ENCODE results near the gene SERINC5.
"Not testable (repeated sequence)": the region's sequence is repeated elsewhere in the genome, so short reads cannot be mapped to it uniquely, and the experiment has no call there.

SERINC5 gene

GRCh38 chr5:80125962-80126480 lies 129.8 kb downstream of the SERINC5 start:
- DNase-seq: no peak

DNA sequence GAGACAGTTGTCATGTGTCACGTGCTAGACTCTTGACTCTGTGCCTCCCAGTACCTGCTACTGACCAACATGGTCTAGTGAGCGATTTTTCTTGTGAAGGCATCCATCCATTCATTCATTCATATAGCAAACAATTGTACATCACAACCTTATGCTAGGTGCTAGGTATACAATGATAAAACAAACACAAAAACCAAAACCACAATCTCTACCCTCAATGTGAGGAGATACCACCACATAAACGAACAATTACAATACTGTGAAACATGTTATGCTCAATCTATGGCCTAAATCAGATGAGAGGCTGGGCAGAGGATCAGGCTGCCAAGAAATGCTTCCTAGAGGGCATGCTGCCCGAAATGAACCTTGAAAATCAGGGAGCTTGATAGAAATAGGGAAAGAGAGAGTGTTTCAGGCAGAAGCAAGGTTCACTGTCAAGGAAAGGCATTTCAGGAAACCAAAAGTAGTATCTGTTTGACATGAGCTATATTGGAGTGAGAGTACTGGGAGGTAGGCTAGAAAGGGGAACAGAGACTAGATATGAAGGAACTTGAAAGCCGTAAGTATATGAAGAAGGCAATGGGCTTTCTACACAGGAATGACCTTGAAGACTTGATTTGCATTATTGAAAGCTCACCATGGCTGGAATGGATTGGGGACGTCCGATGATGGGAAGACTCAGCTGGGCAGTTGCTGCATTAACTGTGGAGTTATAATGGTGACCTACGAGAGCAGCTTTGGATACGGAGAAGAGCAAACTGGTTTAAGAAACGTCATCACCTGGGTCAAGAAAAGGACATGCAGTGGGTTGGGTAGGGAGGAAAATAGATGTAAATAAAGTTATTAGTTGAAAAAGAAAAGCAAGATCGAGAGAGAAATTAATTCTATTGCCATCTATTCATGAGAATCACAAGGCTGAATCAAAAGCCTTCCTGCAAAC lies 130.6 kb downstream of the SERINC5 start:
- DNase-seq: no peak

DNA sequence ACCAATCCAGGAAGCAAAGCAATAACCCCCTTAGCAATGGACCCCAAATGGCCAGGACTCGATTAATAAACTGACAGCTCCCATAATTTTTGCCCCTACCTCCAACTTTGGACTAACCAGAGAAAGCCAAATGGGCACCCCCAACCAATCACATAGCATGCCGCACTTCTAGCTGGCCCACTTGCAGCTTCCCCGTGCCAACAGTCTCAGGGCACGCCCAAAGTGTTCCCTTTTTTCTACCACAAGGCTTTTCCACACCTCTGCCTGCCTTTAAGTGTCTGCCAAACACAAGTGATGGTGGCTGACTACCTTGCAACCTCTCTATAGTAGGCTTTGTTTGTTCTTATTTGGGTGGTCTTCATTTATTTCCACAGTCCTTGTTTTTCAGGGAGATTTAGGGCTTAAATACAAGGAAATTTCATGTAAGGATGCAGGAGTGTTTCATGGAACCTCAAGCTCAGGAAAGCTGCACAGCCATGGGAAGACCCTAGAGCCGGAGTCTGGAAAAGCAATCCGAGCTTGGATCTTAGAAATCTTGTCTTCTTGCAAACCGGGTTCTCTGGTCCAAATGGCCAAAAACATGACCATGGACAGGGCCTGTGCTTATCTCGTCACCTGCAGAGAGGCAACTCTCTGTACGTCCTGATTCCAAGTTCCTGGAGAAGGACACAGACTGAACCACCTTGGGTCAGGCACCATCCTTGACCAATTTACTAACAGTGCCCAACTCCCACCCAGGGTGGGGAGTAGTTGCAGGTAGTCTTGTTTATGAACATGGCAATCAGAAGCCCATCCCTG lies 131.5 kb downstream of the SERINC5 start:
- DNase-seq: no peak

- no peak for DNase-seq
Observed at GRCh38 chr5:80122579-80122978, 133.3 kb downstream of the SERINC5 start.

DNA sequence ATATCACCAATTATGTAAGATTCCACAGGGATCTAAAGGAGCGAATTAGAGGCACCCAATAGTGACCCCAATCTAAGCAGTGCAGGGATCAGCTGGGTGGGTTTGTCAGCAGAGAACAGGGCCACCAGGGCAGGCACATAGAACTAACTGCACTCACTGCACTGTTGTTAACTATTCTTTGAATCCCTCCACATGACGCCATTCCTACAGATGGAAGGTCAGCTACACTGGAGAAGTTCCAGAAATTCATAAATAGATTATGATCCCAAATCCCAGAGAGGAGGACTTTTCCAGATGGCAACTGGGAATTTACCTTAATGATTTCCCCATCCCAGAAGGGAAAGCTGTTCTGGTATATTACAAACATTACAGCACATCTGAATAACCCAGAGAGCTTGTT lies 136.5 kb downstream of the SERINC5 start:
- no peak for DNase-seq

- DNase-seq: no peak
Observed at GRCh38 chr5:80117446-80117845, 138.4 kb downstream of the SERINC5 start.

GRCh38 chr5:80116465-80116864 lies 139.4 kb downstream of the SERINC5 start:
- DNase-seq: no peak

GRCh38 chr5:80116000-80116399 lies 139.8 kb downstream of the SERINC5 start:
- no peak for DNase-seq

DNA sequence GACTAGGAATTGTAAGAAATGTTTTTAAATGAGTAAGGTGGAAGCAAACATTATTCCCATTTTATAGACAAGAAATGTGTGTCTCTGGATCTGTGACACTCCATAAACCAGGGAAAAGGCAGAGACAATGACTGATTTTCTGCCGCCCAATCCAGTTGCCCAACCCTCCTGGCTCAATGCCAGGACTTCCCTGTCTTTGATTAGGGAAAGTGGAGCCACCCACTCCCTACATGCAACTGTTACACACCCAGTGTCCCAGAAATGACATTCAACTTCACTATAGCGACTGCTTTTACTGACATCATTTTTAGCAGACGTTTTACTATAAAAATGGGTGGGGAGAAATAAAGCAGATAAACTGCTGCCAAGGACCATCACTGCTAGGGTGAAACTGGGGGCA lies 141.0 kb downstream of the SERINC5 start:
- no peak for DNase-seq

DNA sequence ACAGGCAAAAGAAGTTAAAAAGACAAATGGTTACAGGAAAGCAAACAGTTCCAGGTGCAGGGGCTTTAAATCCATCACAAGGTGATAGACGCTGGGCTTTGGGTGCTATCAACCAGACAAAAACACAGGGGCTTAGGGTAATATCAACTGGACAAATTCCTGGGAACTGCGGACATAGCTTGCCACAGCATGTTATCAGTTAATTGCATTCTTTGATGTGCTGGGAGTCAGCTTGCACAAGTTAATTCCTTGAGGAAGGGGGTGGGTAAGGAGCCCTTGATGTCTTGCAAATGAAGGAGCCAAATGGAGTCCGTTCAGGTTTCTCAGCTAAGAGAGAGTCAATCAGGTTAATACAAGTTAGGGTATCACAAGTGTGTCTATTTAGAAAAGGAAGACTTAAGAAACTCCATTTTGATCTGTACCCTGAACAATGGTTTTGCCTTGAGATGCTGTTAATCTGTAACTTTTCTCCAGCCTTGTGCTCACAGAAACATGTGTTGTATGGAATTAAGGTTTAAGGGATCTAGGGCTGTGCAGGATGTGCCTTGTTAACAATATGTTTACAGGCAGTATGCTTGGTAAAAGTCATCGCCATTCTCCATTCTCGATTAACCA lies 144.4 kb downstream of the SERINC5 start:
- DNase-seq: not testable (repeated sequence)

- DNase-seq: no peak
Observed at GRCh38 chr5:80109646-80110478, 146.0 kb downstream of the SERINC5 start.

DNA sequence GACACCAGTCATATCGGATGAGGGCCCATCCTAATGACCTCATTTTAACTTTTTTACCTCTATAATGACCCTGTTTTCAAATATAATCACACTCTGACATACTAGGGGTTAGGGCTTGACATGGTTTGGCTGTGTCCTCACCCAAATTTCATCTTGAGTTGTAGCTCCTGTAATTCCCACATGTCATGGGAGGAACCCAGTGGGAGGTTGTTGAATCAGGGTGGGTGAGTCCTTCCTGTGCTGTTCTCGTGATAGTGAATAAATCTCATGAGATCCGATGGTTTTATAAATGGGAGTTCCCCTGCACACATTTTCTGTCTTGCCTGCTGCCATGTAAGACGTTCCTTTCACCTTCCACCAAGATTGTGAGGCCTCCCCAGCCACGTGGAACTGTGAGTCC lies 148.9 kb downstream of the SERINC5 start:
- DNase-seq: no peak

DNA sequence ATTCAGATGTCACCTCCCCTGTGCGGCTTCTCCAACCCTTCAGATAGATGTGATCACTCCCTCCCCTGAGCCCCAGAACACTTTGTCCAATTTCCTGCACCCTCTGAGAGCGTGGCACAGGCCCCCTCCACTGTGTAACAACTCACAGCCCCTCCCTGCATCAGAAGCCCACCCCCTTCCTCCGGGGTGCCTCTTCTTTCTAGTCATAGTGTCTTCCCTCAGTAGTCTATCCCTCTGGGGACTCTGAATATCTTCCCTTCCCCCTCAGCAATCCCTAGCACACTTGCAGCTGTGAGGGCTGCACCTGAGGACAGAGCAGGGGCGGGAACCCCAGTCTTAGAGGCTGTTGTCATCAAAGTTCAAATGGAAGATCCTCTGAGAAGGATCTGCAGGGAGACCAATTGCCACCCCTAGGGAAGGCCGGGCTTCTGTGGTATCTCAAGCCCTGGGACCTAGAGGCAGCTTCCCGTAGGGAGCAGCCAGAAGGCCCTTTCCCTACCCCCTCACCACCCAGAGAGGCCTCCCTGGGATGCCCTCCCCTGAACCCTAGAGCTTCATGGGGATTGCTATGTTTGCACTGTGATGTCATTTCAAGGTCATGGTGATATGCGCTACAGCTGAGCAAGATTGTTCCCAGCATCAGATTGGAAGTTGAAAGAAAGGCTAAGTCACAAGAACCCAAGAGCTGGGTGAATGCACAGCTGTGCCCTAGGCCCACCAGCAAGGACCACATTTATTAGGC lies 150.0 kb downstream of the SERINC5 start:
- DNase-seq: no peak

DNA sequence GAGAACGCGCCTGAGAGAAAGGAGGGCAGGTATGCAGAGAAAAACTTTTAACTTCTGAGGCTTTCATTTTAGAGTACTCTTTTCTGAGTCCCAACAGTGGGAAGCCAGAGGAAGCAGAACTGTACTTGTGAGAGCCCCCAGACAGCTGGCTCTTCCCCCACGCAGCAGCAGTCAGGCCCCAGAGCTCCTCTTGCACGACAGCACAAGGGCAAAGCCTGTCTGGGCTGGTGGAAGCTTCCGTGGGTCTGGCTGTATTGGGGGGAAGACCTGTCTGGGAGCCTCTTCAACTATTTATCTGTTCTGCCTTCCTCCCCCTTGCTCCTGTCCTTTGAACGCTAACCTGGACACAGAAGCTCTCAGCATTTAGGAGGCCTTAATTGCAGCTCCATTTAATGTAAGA lies 152.5 kb downstream of the SERINC5 start:
- DNase-seq: no peak

DNA sequence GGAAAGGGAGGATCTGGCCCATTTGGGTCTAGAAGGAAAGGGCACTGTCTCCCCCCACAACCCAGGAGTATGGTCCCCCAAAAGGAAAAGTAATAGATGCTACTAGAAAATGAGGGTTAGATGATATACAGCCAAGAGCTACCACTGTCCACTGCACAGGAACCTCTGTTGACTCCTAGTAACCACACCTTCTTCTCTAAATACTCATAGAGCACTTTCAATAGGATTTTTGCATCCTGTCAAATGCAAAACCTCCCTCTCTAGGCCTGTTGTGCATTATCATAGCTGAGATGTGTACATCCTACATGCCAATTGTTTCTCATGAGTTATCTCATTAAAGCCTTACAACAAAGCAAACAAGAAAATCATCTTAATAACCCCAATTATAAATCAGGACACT lies 153.9 kb downstream of the SERINC5 start:
- DNase-seq: no peak

GRCh38 chr5:80097451-80097850 lies 158.4 kb downstream of the SERINC5 start:
- no peak for DNase-seq

DNA sequence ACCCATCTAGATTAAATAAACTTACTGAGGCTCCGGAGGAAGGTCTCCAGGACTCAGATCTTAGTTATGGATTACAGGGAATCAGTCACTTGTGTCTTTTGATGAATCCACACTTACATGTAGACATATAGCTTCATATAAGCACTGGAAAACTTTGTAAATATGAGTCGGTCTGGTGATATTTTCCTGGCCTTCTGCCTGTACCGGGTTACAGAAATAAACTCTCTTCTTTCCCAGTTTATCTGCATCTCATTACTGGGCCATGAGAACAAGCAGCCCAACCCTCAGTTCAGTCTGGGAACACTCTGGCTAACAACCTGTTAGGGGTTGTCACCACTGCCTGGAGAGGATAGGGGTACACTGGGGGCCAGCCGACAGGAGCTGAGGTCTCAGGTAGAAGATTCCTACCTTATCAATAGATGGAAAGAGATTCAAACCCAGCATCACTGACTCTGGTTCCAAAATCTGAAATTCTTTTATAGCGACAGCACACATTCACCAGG lies 161.6 kb downstream of the SERINC5 start:
- DNase-seq: no peak

DNA sequence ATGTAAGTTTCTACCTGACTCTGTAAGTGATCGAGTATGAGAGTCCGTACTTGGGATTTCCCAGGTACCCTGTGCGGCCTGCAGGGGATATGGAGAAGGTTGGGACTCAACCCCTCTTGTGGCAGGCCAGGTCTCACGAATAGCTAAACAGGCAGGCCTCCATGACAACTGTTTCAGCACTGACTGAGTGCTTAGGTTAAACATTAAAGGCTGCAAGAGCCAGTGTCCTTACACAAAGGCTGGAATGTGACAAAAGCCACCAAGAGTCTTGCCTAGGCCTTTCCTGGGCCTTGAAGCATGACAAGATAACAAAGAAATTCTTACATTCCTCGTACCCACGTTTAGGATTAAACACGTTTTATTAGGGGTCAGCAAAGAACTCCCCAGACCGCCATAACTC lies 162.1 kb downstream of the SERINC5 start:
- DNase-seq: no peak

- DNase-seq: no peak
Observed at GRCh38 chr5:80092486-80093107, 163.3 kb downstream of the SERINC5 start.

DNA sequence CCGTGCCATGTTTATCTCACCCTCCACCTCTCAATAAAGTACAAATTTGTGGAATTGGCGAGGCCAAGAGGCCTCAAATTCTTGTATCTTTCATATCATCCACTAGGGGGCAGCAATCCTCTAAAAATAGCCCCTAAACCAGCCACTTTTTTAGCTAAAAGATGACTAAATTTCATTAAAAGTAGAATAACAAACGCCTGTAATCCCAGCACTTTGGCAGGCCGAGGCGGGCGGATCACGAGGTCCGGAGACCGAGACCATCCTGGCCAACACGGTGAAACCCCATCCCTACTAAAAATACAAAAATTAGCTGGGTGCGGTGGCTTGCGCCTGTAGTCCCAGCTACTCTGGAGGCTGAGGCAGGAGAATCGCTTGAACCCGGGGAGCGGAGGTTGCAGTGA lies 164.1 kb downstream of the SERINC5 start:
- not testable (repeated sequence) for DNase-seq

DNA sequence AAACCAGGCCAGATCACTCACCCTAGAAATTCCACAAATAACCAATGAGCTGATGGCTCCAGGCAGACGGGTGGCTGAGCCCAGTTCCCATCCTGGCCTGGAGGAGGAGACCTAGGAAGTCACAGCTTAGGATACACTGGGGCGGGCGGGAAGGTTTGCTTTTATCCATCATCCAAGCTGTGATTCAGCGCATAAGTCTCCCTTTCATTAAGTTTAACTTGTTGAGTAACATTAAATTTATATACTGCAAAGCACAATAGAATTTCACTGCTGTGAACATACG lies 165.0 kb downstream of the SERINC5 start:
- no peak for DNase-seq
